Activated T-cell treated with anti-CD3 and anti-CD28 coated beads, Interleukin-2, amount 50 U/mL, for 24 hours (primary cell): ENCODE data around the gene HARS2.
A peak's percentile ranks its signal among the peaks of the same experiment; 100 is the strongest.
"Not testable (repeated sequence)": the region's sequence is repeated elsewhere in the genome, so short reads cannot be mapped to it uniquely, and the experiment has no call there.

Source experiments
- DNase-seq: peaks from one replicate; pipeline ENCODE4 v3.0.0-alpha.2; 2020
- H3K27ac Mint-ChIP-seq: 2 replicates; pipeline ENCODE4 v1.8.0; 2020; ENCODE audit warnings: mild to moderate bottlenecking, mixed read lengths
- H3K27me3 Mint-ChIP-seq: 2 replicates; pipeline ENCODE4 v1.8.0; 2020; ENCODE audit warnings: mixed read lengths
- H3K36me3 Mint-ChIP-seq: 2 replicates; pipeline ENCODE4 v1.8.0; 2020; ENCODE audit warnings: low read depth, mixed read lengths
- H3K4me1 Mint-ChIP-seq: 2 replicates; pipeline ENCODE4 v1.8.0; 2020; ENCODE audit warnings: low read depth, mixed read lengths
- H3K4me3 Mint-ChIP-seq: 2 replicates; pipeline ENCODE4 v1.8.0; 2020; ENCODE audit warnings: mild to moderate bottlenecking, moderate library complexity, mixed read lengths
- H3K9me3 Mint-ChIP-seq: 2 replicates; pipeline ENCODE4 v1.8.0; 2020; ENCODE audit warnings: mixed read lengths

Gene HARS2, protein sequence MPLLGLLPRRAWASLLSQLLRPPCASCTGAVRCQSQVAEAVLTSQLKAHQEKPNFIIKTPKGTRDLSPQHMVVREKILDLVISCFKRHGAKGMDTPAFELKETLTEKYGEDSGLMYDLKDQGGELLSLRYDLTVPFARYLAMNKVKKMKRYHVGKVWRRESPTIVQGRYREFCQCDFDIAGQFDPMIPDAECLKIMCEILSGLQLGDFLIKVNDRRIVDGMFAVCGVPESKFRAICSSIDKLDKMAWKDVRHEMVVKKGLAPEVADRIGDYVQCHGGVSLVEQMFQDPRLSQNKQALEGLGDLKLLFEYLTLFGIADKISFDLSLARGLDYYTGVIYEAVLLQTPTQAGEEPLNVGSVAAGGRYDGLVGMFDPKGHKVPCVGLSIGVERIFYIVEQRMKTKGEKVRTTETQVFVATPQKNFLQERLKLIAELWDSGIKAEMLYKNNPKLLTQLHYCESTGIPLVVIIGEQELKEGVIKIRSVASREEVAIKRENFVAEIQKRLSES

DNA sequence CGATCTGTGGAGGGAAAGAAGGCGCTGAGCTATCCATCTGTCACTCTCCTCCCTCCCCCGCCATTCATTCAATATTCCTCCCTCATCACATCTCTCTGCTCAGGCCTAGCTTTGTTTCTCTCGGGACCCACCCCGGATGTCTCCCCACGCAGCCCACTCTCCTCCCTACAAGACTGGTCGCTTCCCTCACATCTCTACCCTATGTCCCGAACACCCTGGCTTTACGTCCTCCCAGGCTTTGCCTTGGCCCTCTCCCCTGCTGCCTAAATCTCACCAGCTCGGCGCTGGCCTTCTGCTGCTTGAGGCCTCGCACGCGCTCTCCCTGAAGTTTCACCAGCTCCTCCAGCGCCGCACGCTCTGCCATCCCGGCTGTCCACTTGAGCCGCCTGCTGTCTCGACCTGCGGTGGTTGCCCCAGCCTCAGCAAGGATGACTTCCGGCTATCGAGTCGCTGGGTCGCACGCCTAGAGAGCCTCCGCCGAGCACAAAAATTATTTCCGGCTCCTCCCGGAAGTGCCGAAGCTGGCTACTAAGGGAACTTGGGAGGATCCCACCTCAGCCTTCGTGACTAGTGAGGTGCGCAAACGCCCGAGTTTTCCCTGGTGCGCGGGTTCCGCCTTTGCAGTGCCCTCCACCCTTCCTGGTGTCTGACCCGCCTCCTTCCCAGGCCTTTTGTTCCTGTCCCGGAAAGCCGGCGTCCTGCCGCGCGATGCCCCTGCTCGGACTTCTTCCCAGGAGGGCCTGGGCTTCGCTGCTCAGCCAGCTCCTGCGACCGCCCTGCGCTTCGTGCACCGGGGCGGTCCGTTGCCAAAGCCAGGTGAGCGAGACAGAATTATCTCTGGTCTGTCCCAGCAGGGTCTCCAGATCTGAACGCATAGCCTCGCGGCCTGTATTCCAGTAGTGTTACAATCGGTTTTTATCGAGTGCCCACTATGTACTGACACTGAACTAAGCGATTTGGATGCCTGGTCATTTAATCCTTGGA is at the start of gene HARS2, which contains the start of gene HARS1:
Gene HARS2 (plus strand): TSS at position 515 of the 984 bp plus-strand sequence. CDS start 194 bp downstream, at position 709.
Gene HARS1 (minus strand): TSS at position 430 of the 984 bp plus-strand sequence. CDS start 66 bp downstream, at position 364.
- Mint-ChIP-seq H3K4me1 (peaks cover 48% of the 10 kb centered on the region), H3K27me3 (no peaks in the 10 kb centered on the region), H3K4me3 (peak within 1 kb of the TSS; percentile 97), H3K27ac (peak within 1 kb of the TSS; percentile 99), H3K9me3 (no peaks in the 10 kb centered on the region), H3K36me3 (peaks cover 79% of the 10 kb centered on the region)
- DNase-seq = peak; percentile 88

DNA sequence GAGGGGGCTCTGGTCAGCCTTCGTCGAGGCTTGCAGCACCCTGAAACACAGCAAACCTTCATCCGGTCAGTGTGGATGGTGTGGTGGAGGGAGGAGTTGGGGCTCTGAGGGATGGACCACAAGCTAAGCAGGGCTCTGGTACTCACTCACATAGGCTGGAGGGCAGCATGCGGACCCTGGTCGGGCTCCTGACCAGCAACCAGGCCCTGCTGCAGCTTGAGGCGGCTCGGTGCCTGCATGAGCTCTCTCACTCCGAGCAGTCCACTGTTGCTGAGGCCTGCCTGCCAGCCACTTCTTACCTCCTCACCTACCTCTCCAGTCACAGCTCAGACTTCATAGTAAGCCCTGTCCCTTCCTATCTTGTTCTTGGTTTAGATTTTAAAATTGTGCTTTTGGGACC is 49.5 kb upstream of the HARS2 start:
- no peak for DNase-seq
- H3K9me3 Mint-ChIP-seq = no peaks in the 10 kb centered on the region
- H3K36me3 Mint-ChIP-seq = peaks cover 71% of the 10 kb centered on the region
- H3K4me1 Mint-ChIP-seq = peaks cover 62% of the 10 kb centered on the region
- no peaks in the 10 kb centered on the region for H3K27me3 Mint-ChIP-seq
- H3K27ac Mint-ChIP-seq = peak overlapping the region; percentile 94
- peak overlapping the region; percentile 86 for H3K4me3 Mint-ChIP-seq

DNA sequence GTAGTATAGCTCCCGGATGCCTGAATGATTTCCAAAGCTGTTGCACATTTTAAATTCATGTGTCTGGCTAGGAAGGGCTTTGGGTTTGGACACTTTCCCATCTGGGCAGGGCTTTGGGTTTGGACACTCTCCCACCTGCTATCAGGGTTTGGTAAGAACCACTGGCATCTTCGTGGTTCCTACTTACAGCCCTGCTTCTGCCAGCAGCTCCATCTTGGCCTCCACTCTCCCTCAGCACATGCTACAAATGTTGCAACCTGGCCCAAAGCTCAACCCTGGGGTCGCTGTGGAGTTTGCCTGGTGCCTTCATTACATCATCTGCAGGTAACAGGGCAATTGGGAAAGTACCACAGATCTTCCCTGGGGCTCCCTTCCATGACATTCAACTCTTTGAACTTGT is 48.5 kb upstream of the HARS2 start:
- H3K36me3 Mint-ChIP-seq = peaks cover 81% of the 10 kb centered on the region
- peaks cover 62% of the 10 kb centered on the region for H3K4me1 Mint-ChIP-seq
- H3K4me3 Mint-ChIP-seq = no peak overlapping the region
- peak overlapping the region; percentile 57 for H3K27ac Mint-ChIP-seq
- no peak for DNase-seq
- no peaks in the 10 kb centered on the region for H3K27me3 Mint-ChIP-seq
- H3K9me3 Mint-ChIP-seq = no peaks in the 10 kb centered on the region

DNA sequence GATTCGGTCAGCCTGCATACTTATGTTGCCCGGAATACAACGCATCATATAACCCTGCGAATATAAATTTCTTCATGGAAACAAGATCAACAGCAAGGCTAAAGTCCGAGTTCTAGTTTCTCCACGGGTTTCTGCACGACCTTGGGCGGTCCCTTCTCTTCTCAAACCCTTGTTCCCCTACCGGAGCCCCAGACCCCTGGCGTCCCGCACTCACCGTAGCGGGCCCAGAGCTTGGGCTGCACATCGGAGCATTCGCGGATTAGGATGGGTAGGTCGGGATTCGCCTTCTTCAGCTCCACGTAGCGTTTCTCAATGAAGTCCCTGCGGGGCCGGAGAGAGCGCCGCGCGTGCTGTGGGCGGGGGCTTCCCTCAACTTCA is 44.2 kb upstream of the HARS2 start:
- DNase-seq = no peak
- Mint-ChIP-seq H3K27me3 (no peaks in the 10 kb centered on the region), H3K36me3 (peaks cover 95% of the 10 kb centered on the region), H3K4me1 (peaks cover 53% of the 10 kb centered on the region), H3K9me3 (no peaks in the 10 kb centered on the region), H3K27ac (peak overlapping the region; percentile 98), H3K4me3 (peak overlapping the region; percentile 99)

DNA sequence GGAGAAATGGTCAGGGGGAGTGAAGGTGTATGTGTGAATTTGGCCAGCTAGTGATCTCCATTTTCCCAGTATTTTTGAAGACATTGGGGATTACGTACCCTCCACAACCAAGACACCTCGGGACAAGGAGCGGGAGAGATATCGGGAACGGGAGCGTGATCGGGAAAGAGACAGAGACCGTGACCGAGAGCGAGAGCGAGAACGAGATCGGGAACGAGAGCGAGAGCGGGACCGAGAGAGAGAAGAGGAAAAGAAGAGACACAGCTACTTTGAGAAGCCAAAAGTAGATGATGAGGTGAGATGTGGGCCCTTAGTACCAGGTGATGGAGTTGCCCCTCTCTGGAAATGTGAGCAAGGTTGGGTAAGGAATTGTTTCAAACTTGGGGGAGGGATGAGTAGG is 32.4 kb upstream of the HARS2 start:
- Mint-ChIP-seq H3K9me3 (no peaks in the 10 kb centered on the region), H3K27me3 (no peaks in the 10 kb centered on the region), H3K4me1 (peaks cover 5% of the 10 kb centered on the region), H3K27ac (peak overlapping the region; percentile 2), H3K4me3 (no peak overlapping the region), H3K36me3 (peaks cover 90% of the 10 kb centered on the region)
- DNase-seq = no peak

DNA sequence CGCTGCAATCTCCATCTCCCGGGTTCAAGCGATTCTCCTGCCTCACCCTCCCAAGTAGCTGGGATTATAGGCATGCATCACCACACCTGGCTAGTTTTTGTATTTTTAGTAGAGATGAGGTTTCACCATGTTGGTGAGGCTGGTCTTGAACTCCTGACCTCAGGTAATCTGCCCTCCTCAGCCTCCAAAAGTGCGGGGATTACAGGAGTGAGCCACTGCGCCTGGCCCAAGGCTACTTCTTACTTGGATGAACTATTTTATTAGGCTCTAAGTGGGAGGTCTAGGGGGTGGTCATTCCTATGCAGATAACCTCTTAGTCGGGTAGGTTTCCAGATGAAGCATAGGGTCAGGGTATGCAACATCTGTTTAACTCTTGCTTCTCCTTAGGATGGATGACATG is 30.9 kb upstream of the HARS2 start:
- DNase-seq, H3K9me3 Mint-ChIP-seq, H3K27me3 Mint-ChIP-seq, H3K4me3 Mint-ChIP-seq: not testable (repeated sequence)
- peak overlapping the region; percentile 22 for H3K27ac Mint-ChIP-seq
- H3K36me3 Mint-ChIP-seq = peaks cover 88% of the 10 kb centered on the region
- peaks cover 15% of the 10 kb centered on the region for H3K4me1 Mint-ChIP-seq

DNA sequence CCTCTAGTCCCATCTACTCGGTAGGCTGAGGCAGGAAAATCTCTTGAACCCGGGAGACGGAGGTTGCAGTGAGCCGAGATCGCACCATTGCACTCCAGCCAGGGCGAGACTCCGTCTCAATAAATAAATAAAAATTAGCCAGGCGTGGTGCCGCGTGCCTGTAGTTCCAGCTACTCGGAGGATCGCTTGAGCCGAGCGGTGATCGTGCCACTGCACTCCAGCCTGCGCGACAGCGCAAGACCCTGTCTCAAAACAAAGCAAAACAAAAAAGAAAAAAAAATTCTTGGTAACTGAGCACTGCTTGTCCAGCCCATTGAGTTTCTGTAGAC is 27.3 kb upstream of the HARS2 start:
- DNase-seq = no peak
- H3K27ac Mint-ChIP-seq = peak overlapping the region; percentile 99
- peaks cover 38% of the 10 kb centered on the region for H3K4me1 Mint-ChIP-seq
- H3K9me3 Mint-ChIP-seq = no peaks in the 10 kb centered on the region
- peaks cover 89% of the 10 kb centered on the region for H3K36me3 Mint-ChIP-seq
- peak overlapping the region; percentile 99 for H3K4me3 Mint-ChIP-seq
- H3K27me3 Mint-ChIP-seq = no peaks in the 10 kb centered on the region

DNA sequence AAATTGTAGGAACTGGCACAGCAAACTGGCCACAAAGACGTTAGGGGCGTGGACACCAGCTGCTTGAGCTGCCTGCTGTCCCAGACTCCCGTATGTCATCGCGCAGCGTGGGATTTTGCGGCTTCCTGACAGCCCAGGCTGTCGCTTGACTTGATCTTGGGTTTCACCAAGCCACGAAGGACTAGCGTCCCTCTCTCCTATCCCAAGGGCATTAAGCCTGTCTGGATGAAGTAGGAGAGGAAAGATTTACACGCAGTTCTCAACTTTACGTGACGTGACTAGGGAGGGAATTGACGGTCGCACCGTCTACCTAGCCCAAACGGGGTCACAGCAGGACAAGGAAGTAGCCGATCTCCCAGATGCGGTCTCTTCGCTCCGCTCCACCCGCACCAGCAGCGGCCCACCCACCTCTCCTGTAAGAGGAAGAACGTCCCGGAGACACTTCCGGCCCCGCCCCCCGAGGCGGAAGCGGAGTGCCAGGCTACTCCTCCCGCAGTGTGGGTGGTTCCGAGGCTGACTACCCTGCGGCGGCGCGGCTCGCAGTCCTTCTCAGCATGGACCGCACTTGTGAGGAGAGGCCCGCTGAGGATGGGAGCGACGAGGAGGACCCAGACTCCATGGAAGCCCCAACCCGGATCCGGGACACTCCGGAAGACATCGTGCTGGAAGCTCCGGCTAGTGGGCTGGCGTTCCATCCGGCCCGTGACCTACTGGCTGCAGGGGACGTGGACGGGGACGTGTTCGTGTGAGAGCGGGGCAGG is 26.7 kb upstream of the HARS2 start, which contains the start of gene WDR55:
Gene WDR55 (plus strand): TSS at position 546 of the 761 bp plus-strand sequence. CDS start 9 bp downstream, at position 555.
- Mint-ChIP-seq H3K27me3 (no peaks in the 10 kb centered on the region), H3K9me3 (no peaks in the 10 kb centered on the region), H3K27ac (peak within 1 kb of the TSS; percentile 99), H3K4me3 (peak within 1 kb of the TSS; percentile 99), H3K36me3 (peaks cover 89% of the 10 kb centered on the region), H3K4me1 (peaks cover 38% of the 10 kb centered on the region)
- peak; percentile 96 for DNase-seq

DNA sequence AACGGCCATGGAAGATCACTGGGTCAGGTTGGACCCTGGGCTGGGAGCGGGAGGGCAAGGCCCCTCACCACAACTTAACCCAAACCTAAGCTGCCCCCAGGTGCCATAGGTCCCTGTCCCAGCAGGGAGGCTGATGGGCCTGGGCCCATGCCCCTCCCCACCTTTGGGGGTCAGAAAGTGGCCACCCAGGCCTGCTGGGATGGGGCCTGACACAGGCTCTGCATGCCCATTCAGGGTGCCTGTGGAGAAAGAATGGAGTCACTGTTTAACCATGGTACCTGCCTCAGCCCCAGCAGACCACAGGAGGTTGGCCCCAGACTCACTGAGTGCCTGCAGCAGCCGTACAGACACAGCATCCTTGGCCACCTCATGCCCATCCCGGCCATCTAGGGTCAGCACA is 20.2 kb upstream of the HARS2 start:
- peaks cover 20% of the 10 kb centered on the region for H3K4me1 Mint-ChIP-seq
- not testable (repeated sequence) for H3K27ac Mint-ChIP-seq, H3K27me3 Mint-ChIP-seq, DNase-seq, H3K4me3 Mint-ChIP-seq, H3K9me3 Mint-ChIP-seq
- H3K36me3 Mint-ChIP-seq = peaks cover 95% of the 10 kb centered on the region

DNA sequence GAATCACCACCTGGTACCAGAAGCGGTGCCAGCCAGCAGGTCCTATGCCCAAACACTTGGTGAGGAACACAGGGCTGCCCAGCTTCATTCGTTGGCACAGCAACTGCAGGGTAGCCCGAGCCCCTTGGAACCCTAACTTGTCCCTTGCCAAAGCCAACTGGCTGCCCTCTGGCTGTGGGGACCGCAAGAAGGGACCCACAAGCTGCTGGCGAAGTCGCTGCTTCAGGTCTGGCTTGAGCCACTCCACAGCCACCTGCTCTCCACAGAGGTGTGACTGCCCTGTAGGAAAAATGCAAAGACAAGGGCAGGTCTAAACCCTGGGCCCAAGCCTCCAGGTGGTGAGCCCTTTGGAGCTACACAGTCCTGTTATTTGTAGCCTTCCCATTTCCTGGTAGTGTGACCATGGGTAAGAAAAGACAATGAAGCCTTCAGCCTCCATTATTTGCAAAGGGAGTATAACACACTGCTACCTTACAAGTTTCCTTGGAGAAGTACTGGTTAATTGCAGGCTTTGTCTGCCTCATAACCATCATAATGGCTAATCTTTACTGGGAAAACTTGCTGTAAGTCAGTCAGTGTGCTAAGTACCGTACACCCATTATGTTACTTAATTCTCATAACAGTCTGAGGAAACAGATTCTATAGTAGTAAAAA is 19.7 kb upstream of the HARS2 start:
- H3K4me1 Mint-ChIP-seq = peaks cover 16% of the 10 kb centered on the region
- H3K9me3 Mint-ChIP-seq = no peaks in the 10 kb centered on the region
- peak overlapping the region; percentile 4 for H3K27ac Mint-ChIP-seq
- no peak overlapping the region for H3K4me3 Mint-ChIP-seq
- DNase-seq = no peak
- H3K36me3 Mint-ChIP-seq = peaks cover 97% of the 10 kb centered on the region
- H3K27me3 Mint-ChIP-seq = no peaks in the 10 kb centered on the region

DNA sequence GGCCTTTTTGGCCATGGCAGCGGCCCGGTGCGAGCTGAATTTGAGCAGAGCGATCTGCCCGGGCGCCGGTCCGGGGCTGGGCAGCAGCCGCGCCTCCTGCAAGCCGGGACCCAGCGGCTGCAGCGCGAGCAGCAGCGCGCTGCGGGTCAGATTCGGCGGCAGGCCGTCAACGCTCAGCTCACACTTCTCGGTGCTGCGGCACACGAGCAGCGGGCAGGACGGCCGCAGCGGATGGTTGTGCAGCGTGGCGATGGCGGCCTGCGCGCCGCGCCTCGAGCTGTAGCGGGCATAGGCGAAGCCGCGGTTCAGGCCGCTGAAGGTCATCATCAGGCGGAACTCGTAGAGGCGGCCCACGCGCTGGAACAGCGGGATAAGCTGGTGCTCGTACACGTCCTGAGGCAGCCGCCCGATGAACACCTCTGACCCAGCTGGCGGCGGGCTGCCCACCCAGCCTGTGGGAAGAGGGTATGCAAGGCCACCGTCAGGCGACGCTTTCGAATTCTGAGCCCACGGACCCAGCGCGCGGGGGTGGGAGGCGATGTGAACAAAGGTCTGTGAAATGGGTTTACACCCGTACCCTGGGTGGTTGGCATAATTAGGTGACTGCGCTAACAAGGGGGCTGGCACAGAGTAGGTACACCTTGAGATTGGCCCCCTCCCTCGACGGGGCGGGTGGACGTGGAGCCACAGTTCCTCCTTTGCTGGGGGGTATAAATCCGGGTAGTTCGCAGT is 18.6 kb upstream of the HARS2 start:
- no peak overlapping the region for H3K4me3 Mint-ChIP-seq
- no peaks in the 10 kb centered on the region for H3K9me3 Mint-ChIP-seq
- peaks cover 6% of the 10 kb centered on the region for H3K4me1 Mint-ChIP-seq
- no peaks in the 10 kb centered on the region for H3K27me3 Mint-ChIP-seq
- DNase-seq = no peak
- no peak overlapping the region for H3K27ac Mint-ChIP-seq
- peaks cover 97% of the 10 kb centered on the region for H3K36me3 Mint-ChIP-seq

DNA sequence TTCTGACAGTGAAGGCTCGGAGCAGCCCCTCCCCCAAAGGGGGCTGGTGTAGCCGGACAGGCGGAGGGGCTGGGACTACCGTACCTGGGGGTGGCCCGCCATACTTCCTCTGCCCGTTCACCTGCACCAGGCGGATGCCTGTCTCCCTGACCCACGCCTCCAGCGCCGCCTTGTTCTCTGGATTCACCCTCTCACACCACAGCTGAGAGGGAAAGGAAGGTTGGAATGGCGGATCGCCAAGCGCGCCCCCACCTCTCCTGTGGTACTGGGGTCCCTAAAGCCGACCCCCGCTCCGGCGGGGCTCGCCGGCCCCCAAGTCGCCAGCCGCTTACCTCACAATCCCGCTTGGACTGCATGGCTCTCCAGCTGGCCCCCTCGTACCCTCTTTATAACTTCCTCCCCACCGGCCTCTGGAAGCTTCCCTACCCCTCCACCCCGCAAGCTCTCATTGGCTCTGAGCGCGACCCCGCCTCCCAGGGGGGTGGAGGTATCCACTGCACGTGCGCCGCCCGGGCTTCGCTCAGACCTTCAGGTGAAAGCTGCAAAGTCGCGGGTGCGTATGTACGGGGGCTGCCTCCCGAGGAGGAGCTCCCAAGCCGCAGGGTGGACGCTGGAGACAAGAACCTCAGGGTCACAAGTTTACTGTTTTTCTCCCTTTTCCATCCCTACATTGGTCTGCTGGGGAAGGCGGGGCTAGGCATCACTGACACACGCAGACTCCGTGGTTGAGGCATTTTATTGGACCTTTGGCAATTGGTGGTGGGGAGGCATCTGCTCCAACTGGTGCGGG is 17.9 kb upstream of the HARS2 start, which contains the start of gene DND1:
Gene DND1 (minus strand): TSS at position 390 of the 790 bp plus-strand sequence. CDS start 34 bp downstream, at position 356.
- peak within 1 kb of the TSS; percentile 5 for H3K27ac Mint-ChIP-seq
- no peak for DNase-seq
- peaks cover 97% of the 10 kb centered on the region for H3K36me3 Mint-ChIP-seq
- peaks cover 2% of the 10 kb centered on the region for H3K4me1 Mint-ChIP-seq
- H3K9me3 Mint-ChIP-seq = no peaks in the 10 kb centered on the region
- no peak within 1 kb of the TSS for H3K4me3 Mint-ChIP-seq
- H3K27me3 Mint-ChIP-seq = no peaks in the 10 kb centered on the region
